Suprapubic skin (tissue), 4 donors: ENCODE results near the gene ANKRD31.

Experiments used
- CTCF ChIP-seq, 2 donors: fragments of 200-600 bp in 1 of 2; fragments of 450-650 bp in 1 of 2; sonication (generic) in 1 of 2; IDR thresholded peaks; one replicate each; pipeline ENCODE4 v1.5.1; 2016 to 2019; ENCODE audit warnings: antibody characterized with exemption in 2 of 2, mild to moderate bottlenecking in 1 of 2, moderate library complexity in 1 of 2
- POLR2A ChIP-seq, 2 donors: fragments of 450-650 bp; IDR thresholded peaks; one replicate each; pipeline ENCODE4 v1.6.1; 2017; ENCODE audit warnings: antibody characterized with exemption in 2 of 2, mild to moderate bottlenecking in 2 of 2, moderate library complexity in 2 of 2
- POLR2AphosphoS5 ChIP-seq, 3 donors: sonication (generic); formaldehyde crosslinking; IDR thresholded peaks; one replicate each; pipeline ENCODE4 v1.6.1; 2017; ENCODE audit warnings: antibody characterized with exemption in 3 of 3

- TF ChIP-seq POLR2A (IDR thresholded peaks at IDR 0.05) (no peak), CTCF (IDR thresholded peaks at IDR 0.05) (no peak), POLR2AphosphoS5 (IDR thresholded peaks at IDR 0.05) (no peak)
Measured at GRCh38 chr5:75072061-75072460, 164.6 kb downstream of the ANKRD31 start.
